Measurements from ENCODE around the gene RBM3.

The RBM3 gene

DNA sequence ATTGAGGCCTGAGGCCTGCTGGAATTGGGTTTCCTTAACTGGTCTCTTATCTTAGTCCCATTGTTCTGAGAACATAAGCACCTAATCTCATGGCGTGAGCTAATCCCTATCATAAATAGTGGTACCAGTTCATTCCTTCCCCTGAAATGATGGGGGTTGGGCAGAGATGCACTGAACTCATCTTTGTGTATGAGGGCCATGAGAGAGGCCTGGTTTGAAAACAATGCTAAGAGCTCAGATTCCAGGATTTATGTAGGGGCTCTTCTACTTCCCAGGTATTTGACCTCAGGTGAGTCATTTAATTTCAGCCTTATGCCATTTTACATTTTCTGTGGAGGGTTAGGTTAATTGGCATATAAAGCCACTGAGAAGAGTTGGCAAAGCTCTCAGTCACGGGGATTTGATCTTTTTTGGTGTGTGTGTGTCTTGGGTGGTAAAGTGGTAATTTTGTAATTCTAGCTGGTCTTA lies 4.4 kb downstream of the RBM3 start:
- no peak overlapping the region for H3K27ac ChIP-seq
- no peak for TF ChIP-seq ZFX (IDR thresholded peaks at IDR 0.05; ENCODE audit: borderline replicate concordance)
- TF ChIP-seq, protein P1, sequence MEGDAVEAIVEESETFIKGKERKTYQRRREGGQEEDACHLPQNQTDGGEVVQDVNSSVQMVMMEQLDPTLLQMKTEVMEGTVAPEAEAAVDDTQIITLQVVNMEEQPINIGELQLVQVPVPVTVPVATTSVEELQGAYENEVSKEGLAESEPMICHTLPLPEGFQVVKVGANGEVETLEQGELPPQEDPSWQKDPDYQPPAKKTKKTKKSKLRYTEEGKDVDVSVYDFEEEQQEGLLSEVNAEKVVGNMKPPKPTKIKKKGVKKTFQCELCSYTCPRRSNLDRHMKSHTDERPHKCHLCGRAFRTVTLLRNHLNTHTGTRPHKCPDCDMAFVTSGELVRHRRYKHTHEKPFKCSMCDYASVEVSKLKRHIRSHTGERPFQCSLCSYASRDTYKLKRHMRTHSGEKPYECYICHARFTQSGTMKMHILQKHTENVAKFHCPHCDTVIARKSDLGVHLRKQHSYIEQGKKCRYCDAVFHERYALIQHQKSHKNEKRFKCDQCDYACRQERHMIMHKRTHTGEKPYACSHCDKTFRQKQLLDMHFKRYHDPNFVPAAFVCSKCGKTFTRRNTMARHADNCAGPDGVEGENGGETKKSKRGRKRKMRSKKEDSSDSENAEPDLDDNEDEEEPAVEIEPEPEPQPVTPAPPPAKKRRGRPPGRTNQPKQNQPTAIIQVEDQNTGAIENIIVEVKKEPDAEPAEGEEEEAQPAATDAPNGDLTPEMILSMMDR (IDR thresholded peaks at IDR 0.05), result no peak

DNA sequence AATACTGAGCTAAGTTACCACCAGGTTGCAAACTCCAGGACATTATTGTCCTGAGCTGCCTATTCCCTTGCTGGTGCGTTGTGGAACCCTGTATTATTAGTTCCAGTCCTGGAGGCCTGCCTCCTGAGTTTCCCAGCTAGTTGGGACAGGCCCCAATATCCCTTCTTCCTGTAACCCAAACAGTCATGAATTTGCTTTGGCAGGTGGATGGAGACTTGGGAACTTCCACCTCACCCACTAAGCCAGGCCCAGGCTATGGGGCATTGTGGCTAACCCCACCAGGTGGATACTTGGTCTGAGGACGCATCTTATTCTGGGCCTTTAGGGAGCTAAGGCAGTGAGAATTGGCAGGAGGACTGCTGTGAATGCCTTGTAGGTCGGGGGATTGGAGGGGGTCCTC lies 5.0 kb downstream of the RBM3 start:
- peak overlapping the region; percentile 42 for H3K27ac ChIP-seq
- TF ChIP-seq, protein P1 (IDR thresholded peaks at IDR 0.05), result no peak
- TF ChIP-seq ZFX (IDR thresholded peaks at IDR 0.05; ENCODE audit: borderline replicate concordance), result no peak

DNA sequence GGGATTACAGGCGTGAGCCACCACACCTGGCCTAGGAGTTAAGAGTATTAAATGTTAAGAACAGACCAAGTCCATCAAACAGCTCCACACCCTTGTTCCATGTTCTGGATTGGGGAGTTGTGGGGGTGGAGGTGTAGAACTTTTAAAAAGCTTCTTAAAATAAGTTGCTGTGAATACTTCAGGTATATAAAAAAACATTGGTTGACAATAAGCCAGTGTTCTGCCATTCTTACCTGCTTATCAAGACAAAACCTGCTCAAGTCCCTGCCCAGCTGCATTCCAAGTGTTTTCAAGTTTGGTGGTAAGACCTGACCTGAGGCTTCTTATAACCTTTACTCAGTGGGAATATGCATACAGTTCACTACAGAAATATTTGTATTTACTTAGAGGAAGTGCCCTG lies 6.4 kb downstream of the RBM3 start:
- H3K27ac ChIP-seq, result peak overlapping the region; percentile 42; the same call in 1 of the 2 replicates
- no peak for TF ChIP-seq ZFX (IDR thresholded peaks at IDR 0.05; ENCODE audit: borderline replicate concordance)
- TF ChIP-seq, protein P1 (IDR thresholded peaks at IDR 0.05), result no peak

DNA sequence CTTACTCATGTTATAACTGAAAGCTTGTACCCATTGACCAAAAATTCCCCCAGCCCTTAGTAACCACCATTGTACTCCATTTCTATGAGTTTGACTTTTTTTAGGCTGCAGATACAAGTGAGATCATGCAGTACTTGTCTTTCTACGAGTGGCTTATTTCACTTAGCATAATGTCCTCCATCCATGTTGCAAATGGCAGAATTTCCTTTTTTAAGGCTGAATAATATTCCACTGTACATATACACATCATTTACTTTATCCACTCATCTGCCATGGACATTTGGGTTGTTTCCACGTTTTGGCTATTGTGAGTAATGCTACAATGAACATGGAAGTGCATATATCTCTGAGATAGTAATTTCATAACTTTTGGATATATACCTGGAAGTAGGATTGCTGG lies 10.4 kb downstream of the RBM3 start:
- no peak overlapping the region for H3K27ac ChIP-seq
- no peak for TF ChIP-seq ZFX (IDR thresholded peaks at IDR 0.05; ENCODE audit: borderline replicate concordance)
- TF ChIP-seq, protein P1 (IDR thresholded peaks at IDR 0.05), result no peak

DNA sequence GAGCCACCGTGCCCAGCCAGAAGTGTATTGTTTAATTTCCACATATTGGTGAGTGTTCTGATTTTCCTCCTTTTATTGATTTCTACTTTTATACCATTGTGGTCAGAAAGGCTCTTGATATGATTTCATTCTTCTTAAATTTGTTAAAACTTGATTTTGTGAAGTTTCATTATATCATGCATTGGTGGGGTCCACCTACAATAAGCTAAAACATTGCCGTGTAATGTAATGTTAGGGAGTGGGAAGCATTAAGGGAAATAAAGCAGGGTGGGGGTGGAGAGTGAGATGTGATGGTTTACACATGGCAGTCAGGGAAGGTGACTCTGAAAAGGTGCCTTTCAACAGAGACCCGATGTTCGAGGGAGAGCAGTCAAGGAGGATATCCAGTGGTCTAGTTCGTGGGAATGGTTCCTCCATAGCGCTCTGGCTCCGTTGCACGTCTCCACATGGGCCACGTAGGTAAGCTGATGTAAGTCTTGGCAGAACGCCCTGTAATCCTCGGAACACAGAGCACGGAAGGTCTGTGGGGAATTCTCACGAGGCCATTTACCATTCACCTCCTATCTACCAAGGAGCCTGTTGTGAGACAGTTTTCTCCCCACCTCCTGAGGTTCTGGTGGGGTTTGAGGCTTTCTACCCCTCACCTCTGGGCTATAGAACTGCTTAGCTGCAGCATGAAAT lies 15.3 kb downstream of the RBM3 start:
- peak overlapping the region; percentile 47 for H3K27ac ChIP-seq
- TF ChIP-seq, protein P1 (IDR thresholded peaks at IDR 0.05), result no peak
- TF ChIP-seq ZFX (IDR thresholded peaks at IDR 0.05; ENCODE audit: borderline replicate concordance), result no peak

DNA sequence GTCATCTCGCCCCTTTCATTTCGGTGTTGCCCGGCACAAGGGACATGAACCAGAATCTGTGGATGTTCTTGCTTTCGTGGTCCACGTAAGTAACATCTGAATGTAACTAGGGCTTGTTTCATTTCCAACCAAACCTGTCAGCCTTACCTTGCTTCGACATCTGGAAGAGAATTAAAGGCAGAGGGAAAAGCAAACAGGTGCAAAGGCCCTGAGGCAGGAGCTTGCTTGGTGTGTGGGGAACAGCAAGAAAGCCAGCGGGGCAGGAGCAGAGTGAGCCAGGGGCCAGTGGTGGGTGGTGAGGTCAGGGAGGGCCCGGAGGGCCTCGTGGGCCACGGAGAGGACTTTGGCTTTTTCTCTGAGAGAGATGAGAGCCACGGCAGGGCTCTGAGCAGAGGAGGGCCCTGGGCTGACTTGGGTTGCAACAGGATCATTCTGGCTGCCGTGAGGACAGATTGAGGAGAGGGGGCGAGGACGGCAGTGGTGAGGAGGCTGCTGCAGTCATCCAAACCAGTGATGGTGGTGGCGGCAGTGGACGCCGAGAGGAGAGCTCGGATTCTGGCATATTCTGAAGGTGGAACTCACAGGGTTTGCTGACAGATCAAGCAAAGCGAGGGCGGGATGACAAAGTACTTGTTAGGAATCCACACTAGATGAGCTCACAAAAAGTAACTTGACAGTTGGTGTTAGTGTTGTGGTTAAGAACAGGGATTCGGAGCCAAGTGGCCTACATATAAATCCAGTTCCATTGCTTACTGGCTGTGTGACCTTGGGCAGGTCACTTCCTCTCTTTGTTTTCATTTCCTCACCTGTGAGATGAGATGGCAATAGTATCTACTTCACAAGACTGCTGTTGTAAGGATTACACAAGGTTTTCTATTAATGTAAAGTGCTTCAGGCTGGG lies 16.2 kb downstream of the RBM3 start:
- TF ChIP-seq, protein P1 (IDR thresholded peaks at IDR 0.05), result no peak
- no peak for TF ChIP-seq ZFX (IDR thresholded peaks at IDR 0.05; ENCODE audit: borderline replicate concordance)
- H3K27ac ChIP-seq, result peak overlapping the region; percentile 47

All from 22Rv1 (cell line).